GM23338 (cell line): ENCODE data around the gene TSHZ2. TPM values are rescaled to one million over a fixed set of nuclear protein-coding genes. Genes with fewer than 3 reads are reported as not detected.

ENCODE experiments used
- ATAC-seq: fragments of 200-7000 bp; cut with Tn5 transposase; 3 replicates; pipeline ENCODE4 v1.9.1; 2020
- DNase-seq: peaks from one replicate; pipeline ENCODE4 v3.0.0-alpha.2; 2015; ENCODE audit warnings: low spot score
- H2AFZ ChIP-seq: fragments of 200-600 bp; sonication (generic); 2 replicates; pipeline ENCODE4 v1.8.0; 2016; ENCODE audit warnings: antibody characterized with exemption, mild to moderate bottlenecking, moderate library complexity
- H3F3A ChIP-seq: fragments of 200-600 bp; sonication (generic); replicated peaks from 2 replicates; pipeline ENCODE4 v1.8.0; 2017; ENCODE audit warnings: antibody characterized with exemption, mixed run types, low read depth
- H3K27ac ChIP-seq: fragments of 200-600 bp; sonication (generic); 2 replicates; pipeline ENCODE4 v1.6.1; 2016; ENCODE audit warnings: low read depth
- H3K27me3 ChIP-seq: fragments of 200-600 bp; sonication (generic); 2 replicates; pipeline ENCODE4 v1.8.0; 2016; ENCODE audit warnings: mild to moderate bottlenecking, mixed run types, moderate library complexity; ENCODE audit not compliant: insufficient read depth
- H3K36me3 ChIP-seq: fragments of 200-600 bp; sonication (generic); 2 replicates; pipeline ENCODE4 v1.8.0; 2016; ENCODE audit warnings: mild to moderate bottlenecking; ENCODE audit not compliant: insufficient read depth
- H3K4me1 ChIP-seq: fragments of 200-600 bp; sonication (generic); 2 replicates; pipeline ENCODE4 v1.8.0; 2016; ENCODE audit warnings: mild to moderate bottlenecking, moderate library complexity; ENCODE audit not compliant: insufficient read depth
- H3K4me2 ChIP-seq: fragments of 200-600 bp; sonication (generic); 2 replicates; pipeline ENCODE4 v1.7.1; 2017; ENCODE audit warnings: mixed run types
- H3K4me3 ChIP-seq: fragments of 200-600 bp; sonication (generic); 2 replicates; pipeline ENCODE4 v1.6.1; 2016; ENCODE audit warnings: mixed run types
- H3K79me2 ChIP-seq: fragments of 200-600 bp; sonication (generic); replicated peaks from 2 replicates; pipeline ENCODE4 v1.8.0; 2017; ENCODE audit warnings: mild to moderate bottlenecking; ENCODE audit not compliant: insufficient read depth
- H3K9me2 ChIP-seq: fragments of 200-600 bp; sonication (generic); 2 replicates; pipeline ENCODE4 v1.8.0; 2017; ENCODE audit not compliant: insufficient read depth
- H4K20me1 ChIP-seq: fragments of 200-600 bp; sonication (generic); replicated peaks from 2 replicates; pipeline ENCODE4 v1.8.0; 2017; ENCODE audit warnings: mild to moderate bottlenecking; ENCODE audit not compliant: insufficient read depth
- H3K27ac Mint-ChIP-seq: 2 replicates; pipeline ENCODE4 v1.8.0; 2020; ENCODE audit warnings: inconsistent platforms, mild to moderate bottlenecking, moderate library complexity, mixed read lengths
- H3K27me3 Mint-ChIP-seq: 3 replicates; pipeline ENCODE4 v1.8.0; 2022; ENCODE audit warnings: low read depth, mild to moderate bottlenecking, moderate library complexity, mixed read lengths, inconsistent platforms; ENCODE audit not compliant: insufficient read depth, poor library complexity
- H3K36me3 Mint-ChIP-seq: 3 replicates; pipeline ENCODE4 v1.8.0; 2021; ENCODE audit warnings: low read depth, mild to moderate bottlenecking, inconsistent platforms, moderate library complexity, mixed read lengths
- H3K4me1 Mint-ChIP-seq: 3 replicates; pipeline ENCODE4 v1.8.0; 2020; ENCODE audit warnings: mild to moderate bottlenecking, inconsistent platforms, mixed read lengths
- H3K4me3 Mint-ChIP-seq: 3 replicates; pipeline ENCODE4 v1.8.0; 2021; ENCODE audit warnings: moderate library complexity, mild to moderate bottlenecking, inconsistent platforms, mixed read lengths
- H3K9me3 Mint-ChIP-seq: 3 replicates; pipeline ENCODE4 v1.8.0; 2020; ENCODE audit warnings: moderate library complexity, mild to moderate bottlenecking, inconsistent platforms, mixed read lengths
- EZH2 ChIP-seq: fragments of 200-600 bp; sonication (generic); IDR thresholded peaks from one replicate; pipeline ENCODE4 v1.8.0; 2017; ENCODE audit warnings: antibody characterized with exemption, mild to moderate bottlenecking, low read depth; ENCODE audit not compliant: unreplicated experiment
- EZH2phosphoT487 ChIP-seq: fragments of 200-600 bp; sonication (generic); IDR thresholded peaks from one replicate; pipeline ENCODE4 v1.8.1; 2018; ENCODE audit warnings: antibody characterized with exemption; ENCODE audit not compliant: unreplicated experiment
- STAT1 ChIP-seq: IDR thresholded peaks from one replicate; pipeline ENCODE4 v1.6.1; 2016; ENCODE audit warnings: antibody characterized with exemption; ENCODE audit not compliant: unreplicated experiment
- ZNF331 ChIP-seq: fragments of 250-450 bp; sonication (Bioruptor Pico); IDR thresholded peaks from 2 replicates; pipeline ENCODE4 v1.5.0; 2020; ENCODE audit warnings: low read depth, mild to moderate bottlenecking, moderate library complexity
- ZNF462 ChIP-seq: fragments of 250-450 bp; sonication (Bioruptor Pico); IDR thresholded peaks from 2 replicates; pipeline ENCODE4 v1.5.0; 2020; ENCODE audit warnings: mild to moderate bottlenecking, moderate library complexity
- polyA plus RNA-seq: library from polyadenylated mRNA; unstranded; fragments of >200 nt; fragmentation: Nextera tagmentation; extraction: Ambion mirVana; gene quantifications from 2 replicates; pipeline ENCODE4 v1.2.1, GENCODE V29; 2016
- total RNA-seq: library from RNA; depleted of rRNA; stranded (reverse); fragments of >200 nt; shearing (Covaris generic); gene quantifications from 2 replicates; pipeline ENCODE4 v1.2.3, GENCODE V29; 2014
- TF ChIP-seq, protein P1 (sequence below), 2 experiments: fragments of 200-600 bp in 1 of 2; sonication (generic) in 1 of 2; conservative IDR thresholded peaks; 2 replicates each; pipeline versions ENCODE4 v1.5.1 to v1.6.1; 2016 to 2017; ENCODE audit warnings: antibody characterized with exemption in 2 of 2, low read depth in 2 of 2, mild to moderate bottlenecking in 2 of 2, moderate library complexity in 1 of 2

The TSHZ2 gene
- total and polyA plus RNA-seq, 2 experiments from 2014 or later, result 0.49 to 1.3 TPM

DNA sequence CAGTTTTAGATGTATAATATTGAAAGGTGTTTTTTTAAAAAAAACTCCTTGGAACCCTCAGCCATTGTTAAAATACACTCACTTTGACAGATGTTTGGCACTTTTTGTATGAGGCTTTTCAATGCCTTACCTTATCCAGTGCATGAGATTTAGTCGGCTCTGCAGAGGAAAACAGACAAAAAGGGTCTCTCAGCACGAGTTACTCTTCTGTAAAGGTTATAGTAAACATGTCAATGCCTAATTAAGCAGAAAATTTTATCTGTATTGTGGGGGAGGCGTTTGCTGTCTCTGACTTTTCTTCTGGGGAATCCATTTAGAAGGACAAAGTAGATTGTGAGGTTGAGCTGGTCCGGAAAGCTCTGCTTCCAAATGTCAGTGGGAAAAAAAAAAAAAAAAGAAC is 278.3 kb downstream of the TSHZ2 start:
- Histone ChIP-seq H3K79me2 (no peaks in the 10 kb centered on the region), H3F3A (no peaks in the 10 kb centered on the region), H3K27ac (no peak overlapping the region), H3K4me1 (0 out of 2 replicates have a peak, but pooled peaks cover 2% of the 10 kb centered on the region), H3K4me3 (no peak overlapping the region), H3K4me2 (no peak overlapping the region), H4K20me1 (no peaks in the 10 kb centered on the region), H3K27me3 (no peaks in the 10 kb centered on the region), H2AFZ (no peak overlapping the region), H3K36me3 (no peaks in the 10 kb centered on the region), H3K9me2 (no peaks in the 10 kb centered on the region)
- ATAC-seq (no peak), DNase-seq (no peak)
- no peaks in the 10 kb centered on the region for H3K4me1 Mint-ChIP-seq
- H3K9me3 Mint-ChIP-seq, result peaks cover 17% of the 10 kb centered on the region
- no peak overlapping the region for H3K4me3 Mint-ChIP-seq
- H3K27me3 Mint-ChIP-seq, result peaks cover 4% of the 10 kb centered on the region
- H3K27ac Mint-ChIP-seq, result no peak overlapping the region
- peaks cover 12% of the 10 kb centered on the region for H3K36me3 Mint-ChIP-seq
- TF ChIP-seq EZH2, result no peak
- no peak for TF ChIP-seq ZNF331 (CRISPR knock-in tag)
- no peak for TF ChIP-seq EZH2phosphoT487
- TF ChIP-seq, protein P1, sequence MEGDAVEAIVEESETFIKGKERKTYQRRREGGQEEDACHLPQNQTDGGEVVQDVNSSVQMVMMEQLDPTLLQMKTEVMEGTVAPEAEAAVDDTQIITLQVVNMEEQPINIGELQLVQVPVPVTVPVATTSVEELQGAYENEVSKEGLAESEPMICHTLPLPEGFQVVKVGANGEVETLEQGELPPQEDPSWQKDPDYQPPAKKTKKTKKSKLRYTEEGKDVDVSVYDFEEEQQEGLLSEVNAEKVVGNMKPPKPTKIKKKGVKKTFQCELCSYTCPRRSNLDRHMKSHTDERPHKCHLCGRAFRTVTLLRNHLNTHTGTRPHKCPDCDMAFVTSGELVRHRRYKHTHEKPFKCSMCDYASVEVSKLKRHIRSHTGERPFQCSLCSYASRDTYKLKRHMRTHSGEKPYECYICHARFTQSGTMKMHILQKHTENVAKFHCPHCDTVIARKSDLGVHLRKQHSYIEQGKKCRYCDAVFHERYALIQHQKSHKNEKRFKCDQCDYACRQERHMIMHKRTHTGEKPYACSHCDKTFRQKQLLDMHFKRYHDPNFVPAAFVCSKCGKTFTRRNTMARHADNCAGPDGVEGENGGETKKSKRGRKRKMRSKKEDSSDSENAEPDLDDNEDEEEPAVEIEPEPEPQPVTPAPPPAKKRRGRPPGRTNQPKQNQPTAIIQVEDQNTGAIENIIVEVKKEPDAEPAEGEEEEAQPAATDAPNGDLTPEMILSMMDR (conservative IDR thresholded peaks at IDR 0.05; ENCODE audit: low read depth in 2 of 2), result no peak
- no peak for TF ChIP-seq ZNF462 (CRISPR knock-in tag)
- TF ChIP-seq STAT1, result no peak
